Neuronal stem cell (in vitro differentiated cells): ENCODE results near the gene ILK.

Experiments used
- DNase-seq: peaks from one replicate; pipeline ENCODE4 v3.0.0-alpha.2; 2013; ENCODE audit warnings: low spot score
- H2AFZ ChIP-seq: one replicate; pipeline ENCODE4 v1.6.1; 2013; ENCODE audit warnings: mild to moderate bottlenecking, low read length, inconsistent platforms
- H2AK5ac ChIP-seq: 2 replicates; pipeline ENCODE4 v1.6.1; 2013; ENCODE audit warnings: low read depth, mild to moderate bottlenecking, inconsistent platforms, low read length, moderate library complexity, mixed read lengths
- H2BK120ac ChIP-seq: 2 replicates; pipeline ENCODE4 v1.6.1; 2013; ENCODE audit warnings: low read depth, mild to moderate bottlenecking, inconsistent platforms, low read length, moderate library complexity, mixed read lengths
- H2BK12ac ChIP-seq: one replicate; pipeline ENCODE4 v1.6.1; 2013; ENCODE audit warnings: low read length, inconsistent platforms
- H2BK15ac ChIP-seq: 2 replicates; pipeline ENCODE4 v1.6.1; 2013; ENCODE audit warnings: mild to moderate bottlenecking, low read length, inconsistent platforms, mixed read lengths
- H2BK5ac ChIP-seq: one replicate; pipeline ENCODE4 v1.6.1; 2013; ENCODE audit warnings: inconsistent platforms, mild to moderate bottlenecking, low read length, moderate library complexity
- H3K14ac ChIP-seq: one replicate; pipeline ENCODE4 v1.6.1; 2013; ENCODE audit warnings: low read length, inconsistent platforms
- H3K18ac ChIP-seq: 2 replicates; pipeline ENCODE4 v1.6.1; 2013; ENCODE audit warnings: low read length, inconsistent platforms
- H3K23ac ChIP-seq: 2 replicates; pipeline ENCODE4 v1.6.1; 2013; ENCODE audit warnings: low read depth, mild to moderate bottlenecking, mixed read lengths, low read length, inconsistent platforms; ENCODE audit not compliant: poor library complexity
- H3K27ac ChIP-seq: replicated peaks from 3 replicates; pipeline ENCODE4 v1.5.1; 2013; ENCODE audit warnings: low read length, inconsistent platforms
- H3K27me3 ChIP-seq, 3 experiments: 2 replicates each; pipeline ENCODE4 v1.6.1; 2013; ENCODE audit warnings: low read length in 3 of 3, mild to moderate bottlenecking in 2 of 3, inconsistent platforms in 1 of 3, low read depth in 1 of 3, mixed read lengths in 1 of 3, moderate library complexity in 1 of 3; ENCODE audit not compliant: control insufficient read depth in 3 of 3, insufficient read depth in 3 of 3
- H3K36me3 ChIP-seq, 2 donors: replicated peaks in 1 of 2; 2 replicates each; pipeline ENCODE4 v1.6.1; 2013; ENCODE audit warnings: low read length in 2 of 2; ENCODE audit not compliant: control insufficient read depth in 2 of 2, insufficient read depth in 2 of 2
- H3K4ac ChIP-seq: 2 replicates; pipeline ENCODE4 v1.6.1; 2013; ENCODE audit warnings: inconsistent platforms, mild to moderate bottlenecking, low read length, moderate library complexity
- H3K4me1 ChIP-seq, 2 donors: 1 replicate in 1 of 2; 2 replicates in 1 of 2; pipeline ENCODE4 v1.6.1; 2013; ENCODE audit warnings: low read length in 2 of 2, low read depth in 1 of 2; ENCODE audit not compliant: control insufficient read depth in 2 of 2, insufficient read depth in 1 of 2
- H3K4me2 ChIP-seq: one replicate; pipeline ENCODE4 v1.6.1; 2013; ENCODE audit warnings: mild to moderate bottlenecking, low read length, inconsistent platforms; ENCODE audit not compliant: insufficient read depth, poor library complexity, severe bottlenecking
- H3K4me3 ChIP-seq, 2 donors: 2 replicates each; pipeline ENCODE4 v1.5.1; 2013; ENCODE audit warnings: low read length in 2 of 2, mild to moderate bottlenecking in 2 of 2, inconsistent platforms in 1 of 2, moderate library complexity in 1 of 2
- H3K79me1 ChIP-seq: one replicate; pipeline ENCODE4 v1.6.1; 2013; ENCODE audit warnings: low read depth, mild to moderate bottlenecking, inconsistent platforms, low read length, moderate library complexity
- H3K9ac ChIP-seq: one replicate; pipeline ENCODE4 v1.6.1; 2013; ENCODE audit warnings: mild to moderate bottlenecking, low read depth, low read length, inconsistent platforms; ENCODE audit not compliant: poor library complexity
- H3K9me3 ChIP-seq, 2 donors: replicated peaks in 1 of 2; 2 replicates each; pipeline versions ENCODE3 to v1.6.1; 2013; ENCODE audit warnings: low read length in 2 of 2, mild to moderate bottlenecking in 2 of 2, inconsistent platforms in 1 of 2, low read depth in 1 of 2, mixed read lengths in 1 of 2, moderate library complexity in 1 of 2; ENCODE audit not compliant: control insufficient read depth in 2 of 2, insufficient read depth in 1 of 2
- H4K8ac ChIP-seq: one replicate; pipeline ENCODE4 v1.6.1; 2013; ENCODE audit warnings: low read depth, mild to moderate bottlenecking, inconsistent platforms, low read length, moderate library complexity
- H4K91ac ChIP-seq: one replicate; pipeline ENCODE4 v1.6.1; 2013; ENCODE audit warnings: low read length, low read depth, mild to moderate bottlenecking, inconsistent platforms; ENCODE audit not compliant: poor library complexity
- WGBS, 2 donors: extraction: QIAGEN DNeasy Blood & Tissue Kit; methylation state at CpG; one replicate each; pipeline ENCODE4 v1.1.7; 2013; ENCODE audit warnings: missing lambda C conversion rate in 2 of 2, mixed read lengths in 1 of 2; ENCODE audit not compliant: insufficient read length in 2 of 2, insufficient replicate concordance in 1 of 2; ENCODE audit errors: extremely low coverage in 2 of 2; 5-methylcytosine and 5-hydroxymethylcytosine counted together

Gene ILK

DNA sequence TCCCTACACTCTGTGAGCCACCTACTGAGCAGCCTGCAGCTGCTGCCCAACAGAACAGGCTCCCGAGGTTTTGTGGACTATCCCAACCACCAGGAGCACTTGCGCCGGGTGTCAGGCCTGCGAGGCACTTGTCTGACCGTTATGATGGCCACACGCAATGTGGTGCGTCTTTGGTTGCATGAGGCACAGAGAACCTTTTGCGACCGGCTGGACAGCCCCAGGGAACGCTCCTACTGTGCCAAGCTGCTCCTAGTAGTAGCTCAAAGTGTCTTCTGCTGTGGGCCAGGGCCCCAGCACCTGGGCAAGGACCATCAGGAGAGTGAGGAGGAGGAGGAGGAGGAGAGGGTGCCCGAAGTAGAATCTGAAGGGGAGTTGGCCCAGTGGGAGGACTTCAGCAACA, 46.5 kb upstream of the ILK start:
- Histone ChIP-seq H2AK5ac (peak overlapping the region; percentile 43), H2BK12ac (peak overlapping the region; percentile 16), H3K14ac (peak overlapping the region; percentile 56), H3K4me2 (no peak overlapping the region), H3K36me3 (no peaks in the 10 kb centered on the region), H3K4me1 (no peaks in the 10 kb centered on the region), H4K91ac (no peak overlapping the region), H3K9ac (no peak overlapping the region), H4K8ac (no peak overlapping the region), H2BK120ac (no peak overlapping the region), H2BK5ac (peak overlapping the region; percentile 87), H2BK15ac (no peak overlapping the region), H3K79me1 (peaks cover 5% of the 10 kb centered on the region), H3K4ac (no peak overlapping the region), H3K27me3 (no peaks in the 10 kb centered on the region), H2AFZ (no peak overlapping the region), H3K4me3 (no peak overlapping the region), H3K27ac (no peak overlapping the region), H3K23ac (no peak overlapping the region), H3K9me3 (no peaks in the 10 kb centered on the region), H3K18ac (peak overlapping the region; percentile 48)
- no peak for DNase-seq
- WGBS, 2 donors: no CpG with 5 or more reads among the region's 11 CpGs

DNA sequence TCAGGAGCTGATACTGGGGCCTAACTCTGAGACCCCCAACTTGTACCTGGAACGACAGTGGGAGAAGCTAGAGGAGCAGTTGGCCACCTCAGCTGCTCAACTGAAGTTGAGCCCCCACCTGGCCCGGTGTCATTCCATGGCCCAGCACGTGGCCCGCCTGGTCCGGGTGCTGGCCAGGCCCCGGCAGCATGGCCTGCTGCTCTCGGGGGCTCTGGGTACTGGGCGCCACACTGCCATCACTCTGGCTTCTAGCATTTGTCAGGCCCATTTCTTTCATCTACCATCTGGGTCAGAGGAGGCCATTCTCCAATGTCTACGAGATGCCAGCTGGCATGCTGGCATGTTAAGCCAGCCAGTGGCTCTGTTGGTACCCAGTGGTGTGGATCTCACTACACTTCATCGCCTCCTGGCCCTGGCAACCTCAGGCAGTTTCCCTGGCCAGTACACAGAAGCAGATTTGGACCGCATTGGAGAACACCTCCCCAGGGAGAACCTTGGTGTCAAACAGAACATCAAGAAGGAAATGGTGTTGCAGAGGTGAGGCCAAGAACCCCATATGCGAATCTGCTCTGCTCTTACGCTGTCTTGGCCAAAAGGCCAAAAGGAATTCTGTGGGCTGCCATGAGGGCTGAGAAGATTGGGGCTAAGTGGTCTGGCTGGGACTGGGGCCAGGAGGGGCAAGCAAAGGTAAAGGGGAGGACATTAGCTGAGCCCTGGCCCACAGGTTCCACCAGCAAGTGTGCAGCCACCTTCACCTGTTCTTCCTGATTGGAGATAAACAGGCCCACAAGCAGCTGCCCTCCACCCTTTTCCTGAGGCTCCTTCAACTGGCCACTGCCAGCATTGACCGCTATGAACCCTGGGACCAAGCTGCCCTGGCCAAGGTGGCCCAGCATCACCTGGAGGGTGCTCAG, 45.6 kb upstream of the ILK start:
- Histone ChIP-seq H4K8ac (no peak overlapping the region), H3K4me1 (no peaks in the 10 kb centered on the region), H3K4me3 (no peak overlapping the region), H2BK120ac (no peak overlapping the region), H3K4ac (no peak overlapping the region), H3K18ac (no peak overlapping the region), H2AK5ac (no peak overlapping the region), H3K79me1 (peaks cover 5% of the 10 kb centered on the region), H3K9me3 (no peaks in the 10 kb centered on the region), H2BK5ac (no peak overlapping the region), H4K91ac (no peak overlapping the region), H3K4me2 (no peak overlapping the region), H3K23ac (peak overlapping the region; percentile 18), H2BK12ac (no peak overlapping the region), H3K27ac (no peak overlapping the region), H3K14ac (no peak overlapping the region), H3K27me3 (no peaks in the 10 kb centered on the region), H2BK15ac (no peak overlapping the region), H3K36me3 (no peaks in the 10 kb centered on the region), H3K9ac (no peak overlapping the region), H2AFZ (no peak overlapping the region)
- WGBS, 2 donors: no CpG with 5 or more reads among the region's 14 CpGs
- DNase-seq: no peak

DNA sequence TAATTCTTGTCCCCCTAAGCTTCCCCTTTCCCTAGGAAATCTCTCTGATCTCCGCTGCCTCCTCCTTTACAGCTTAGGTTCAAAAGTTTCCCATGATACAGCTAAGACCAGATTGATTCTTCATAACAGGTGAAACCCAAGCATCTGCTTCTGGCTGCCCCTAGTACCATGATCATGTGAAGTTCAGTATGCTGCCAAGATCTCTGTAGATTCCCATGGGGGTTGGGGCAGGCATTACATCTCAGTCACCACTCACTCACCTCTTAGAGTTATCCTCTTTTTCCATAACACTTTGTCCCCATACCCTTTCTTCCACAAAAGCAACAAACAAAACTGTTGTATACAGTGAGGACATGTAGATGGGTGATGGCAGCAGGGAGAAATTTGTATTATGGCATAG, 44.2 kb upstream of the ILK start:
- Histone ChIP-seq H3K23ac (no peak overlapping the region), H2AK5ac (no peak overlapping the region), H2BK12ac (no peak overlapping the region), H3K4ac (no peak overlapping the region), H3K4me1 (peaks cover 0 to 1% of the 10 kb centered on the region in 2 donors), H4K8ac (no peak overlapping the region), H3K27ac (no peak overlapping the region), H3K36me3 (peaks cover 0 to 2% of the 10 kb centered on the region in 2 donors), H3K9me3 (no peaks in the 10 kb centered on the region), H3K18ac (no peak overlapping the region), H2AFZ (no peak overlapping the region), H3K4me2 (no peak overlapping the region), H3K27me3 (no peaks in the 10 kb centered on the region), H3K4me3 (no peak overlapping the region), H3K14ac (no peak overlapping the region), H2BK5ac (no peak overlapping the region), H2BK15ac (no peak overlapping the region), H3K79me1 (peaks cover 5% of the 10 kb centered on the region), H2BK120ac (no peak overlapping the region), H3K9ac (no peak overlapping the region), H4K91ac (no peak overlapping the region)
- no peak for DNase-seq
- no CpG with 5 or more reads among the region's 1 CpG for WGBS, 2 donors

- Histone ChIP-seq H2BK5ac (no peak overlapping the region), H3K27me3 (no peaks in the 10 kb centered on the region), H2BK12ac (no peak overlapping the region), H3K23ac (no peak overlapping the region), H3K4me2 (no peak overlapping the region), H4K91ac (no peak overlapping the region), H3K4me1 (peaks cover 0 to 1% of the 10 kb centered on the region in 2 donors), H4K8ac (no peak overlapping the region), H3K14ac (no peak overlapping the region), H2BK15ac (no peak overlapping the region), H3K27ac (no peak overlapping the region), H3K79me1 (peaks cover 5% of the 10 kb centered on the region), H3K36me3 (peaks cover 0 to 2% of the 10 kb centered on the region in 2 donors), H2AK5ac (no peak overlapping the region), H3K9ac (no peak overlapping the region), H2BK120ac (no peak overlapping the region), H3K4me3 (no peak overlapping the region), H3K4ac (no peak overlapping the region), H2AFZ (no peak overlapping the region), H3K9me3 (no peaks in the 10 kb centered on the region), H3K18ac (no peak overlapping the region)
- no peak for DNase-seq
- no CpG with 5 or more reads among the region's 3 CpGs for WGBS, 2 donors
These were observed 42.3 kb upstream of the ILK start for GRCh38 chr11:6561288-6561687.
